ENCODE data around the gene GON4L. TPM values are rescaled to one million over a fixed set of nuclear protein-coding genes. Genes with fewer than 3 reads are reported as not detected.
A peak's percentile ranks its signal among the peaks of the same experiment; 100 is the strongest.
"Not testable (repeated sequence)": the region's sequence is repeated elsewhere in the genome, so short reads cannot be mapped to it uniquely, and the experiment has no call there.

The GON4L gene
- total and polyA plus RNA-seq, 3 donors from 2014 or later = 36.4 to 108 (median 77.2) TPM

GRCh38 chr1:155899683-155900082, 42.7 kb upstream of the GON4L start:
- DNase-seq = no peak
- no peak overlapping the region for H3K27ac ChIP-seq
- no peaks in the 10 kb centered on the region for H3K9me3 ChIP-seq
- intact Hi-C loops (cut with DNase I; ENCODE audit: low total_unique reads) = no loop called here
- no peak overlapping the region for H3K4me3 ChIP-seq
- H3K27me3 ChIP-seq = no peaks in the 10 kb centered on the region
- WGBS, 2 donors = 90 to 92% methylated on average over 2 of the region's 2 CpGs
- H3K4me1 ChIP-seq = no peaks in the 10 kb centered on the region
- no peaks in the 10 kb centered on the region for H3K36me3 ChIP-seq (ENCODE audit: low read depth, missing control alignments)
- TF ChIP-seq POLR2A (IDR thresholded peaks at IDR 0.05) = no peak
- TF ChIP-seq, protein P1, sequence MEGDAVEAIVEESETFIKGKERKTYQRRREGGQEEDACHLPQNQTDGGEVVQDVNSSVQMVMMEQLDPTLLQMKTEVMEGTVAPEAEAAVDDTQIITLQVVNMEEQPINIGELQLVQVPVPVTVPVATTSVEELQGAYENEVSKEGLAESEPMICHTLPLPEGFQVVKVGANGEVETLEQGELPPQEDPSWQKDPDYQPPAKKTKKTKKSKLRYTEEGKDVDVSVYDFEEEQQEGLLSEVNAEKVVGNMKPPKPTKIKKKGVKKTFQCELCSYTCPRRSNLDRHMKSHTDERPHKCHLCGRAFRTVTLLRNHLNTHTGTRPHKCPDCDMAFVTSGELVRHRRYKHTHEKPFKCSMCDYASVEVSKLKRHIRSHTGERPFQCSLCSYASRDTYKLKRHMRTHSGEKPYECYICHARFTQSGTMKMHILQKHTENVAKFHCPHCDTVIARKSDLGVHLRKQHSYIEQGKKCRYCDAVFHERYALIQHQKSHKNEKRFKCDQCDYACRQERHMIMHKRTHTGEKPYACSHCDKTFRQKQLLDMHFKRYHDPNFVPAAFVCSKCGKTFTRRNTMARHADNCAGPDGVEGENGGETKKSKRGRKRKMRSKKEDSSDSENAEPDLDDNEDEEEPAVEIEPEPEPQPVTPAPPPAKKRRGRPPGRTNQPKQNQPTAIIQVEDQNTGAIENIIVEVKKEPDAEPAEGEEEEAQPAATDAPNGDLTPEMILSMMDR (IDR thresholded peaks at IDR 0.05) = no peak

- intact Hi-C loops (cut with DNase I; ENCODE audit: low total_unique reads) = no loop called here
- no peak for DNase-seq
- Histone ChIP-seq H3K4me1 (no peaks in the 10 kb centered on the region), H3K27ac (peak overlapping the region in 1 of 2 donors; percentile 24), H3K9me3 (no peaks in the 10 kb centered on the region), H3K4me3 (no peak overlapping the region), H3K27me3 (no peaks in the 10 kb centered on the region), H3K36me3 (ENCODE audit: low read depth, missing control alignments) (no peaks in the 10 kb centered on the region)
- TF ChIP-seq, protein P1 (IDR thresholded peaks at IDR 0.05) = no peak
- no peak for TF ChIP-seq POLR2A (IDR thresholded peaks at IDR 0.05)
- WGBS, 2 donors = 48 to 70% methylated on average over 2 of the region's 2 CpGs
Measured at GRCh38 chr1:155898888-155899287, 41.9 kb upstream of the GON4L start.

DNA sequence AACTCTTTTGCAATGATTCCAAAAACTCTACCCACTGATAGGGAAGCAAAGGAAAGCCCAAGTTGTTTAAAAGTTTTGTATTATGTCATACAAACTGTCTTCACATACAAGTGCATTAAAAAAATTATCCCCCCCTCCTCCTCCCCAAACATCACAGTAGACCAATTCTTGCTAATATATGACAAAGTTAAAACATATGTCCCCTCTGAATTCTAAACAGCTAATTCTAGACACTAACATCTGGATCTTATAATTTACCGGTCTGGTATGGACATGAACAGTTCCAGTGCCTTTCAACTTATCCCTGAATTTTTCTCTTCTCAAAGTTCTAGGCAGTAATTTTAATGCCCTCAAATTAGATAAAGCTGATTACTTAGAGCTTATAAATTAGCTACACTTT, 40.7 kb upstream of the GON4L start:
- WGBS, 2 donors = 94 to 95% methylated on average over 1 of the region's 1 CpG
- Histone ChIP-seq H3K4me3 (no peak overlapping the region), H3K4me1 (no peaks in the 10 kb centered on the region), H3K27me3 (no peaks in the 10 kb centered on the region), H3K36me3 (ENCODE audit: low read depth, missing control alignments) (no peaks in the 10 kb centered on the region), H3K27ac (no peak overlapping the region), H3K9me3 (no peaks in the 10 kb centered on the region)
- no peak for TF ChIP-seq POLR2A (IDR thresholded peaks at IDR 0.05)
- TF ChIP-seq, protein P1 (IDR thresholded peaks at IDR 0.05) = no peak
- no peak for DNase-seq
- intact Hi-C loops (cut with DNase I; ENCODE audit: low total_unique reads) = no loop called here

- H3K27ac ChIP-seq; H3K36me3 ChIP-seq (ENCODE audit: low read depth, missing control alignments); H3K4me3 ChIP-seq; H3K27me3 ChIP-seq; DNase-seq; intact Hi-C loops (cut with DNase I; ENCODE audit: low total_unique reads); H3K9me3 ChIP-seq; H3K4me1 ChIP-seq: not testable (repeated sequence)
- WGBS, 2 donors = 87 to 88% methylated on average over 8 of the region's 8 CpGs
Measured at GRCh38 chr1:155896476-155896875, 39.5 kb upstream of the GON4L start.

DNA sequence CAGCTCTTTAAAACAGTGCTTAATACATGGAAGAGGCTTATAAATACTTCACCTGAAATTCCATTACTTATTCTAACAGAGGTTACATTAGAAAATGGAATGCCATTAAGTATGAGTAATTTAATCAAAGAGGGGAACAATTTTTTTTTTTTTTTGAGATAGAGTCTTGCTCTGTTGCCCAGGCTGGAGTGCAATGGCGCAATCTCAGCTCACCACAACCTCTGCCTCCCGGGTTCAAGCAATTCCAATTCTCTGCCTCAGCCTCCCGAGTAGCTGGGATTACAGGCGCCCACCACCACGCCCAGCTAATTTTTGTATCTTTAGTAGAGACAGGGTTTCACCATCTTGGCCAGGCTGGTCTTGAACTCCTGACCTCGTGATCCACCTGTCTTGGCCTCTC, 38.6 kb upstream of the GON4L start:
- H3K36me3 ChIP-seq (ENCODE audit: low read depth, missing control alignments); intact Hi-C loops (cut with DNase I; ENCODE audit: low total_unique reads); H3K4me1 ChIP-seq; H3K9me3 ChIP-seq; DNase-seq; H3K27ac ChIP-seq; H3K27me3 ChIP-seq; H3K4me3 ChIP-seq: not testable (repeated sequence)
- 90 to 96% methylated on average over 6 of the region's 6 CpGs for WGBS, 2 donors

DNA sequence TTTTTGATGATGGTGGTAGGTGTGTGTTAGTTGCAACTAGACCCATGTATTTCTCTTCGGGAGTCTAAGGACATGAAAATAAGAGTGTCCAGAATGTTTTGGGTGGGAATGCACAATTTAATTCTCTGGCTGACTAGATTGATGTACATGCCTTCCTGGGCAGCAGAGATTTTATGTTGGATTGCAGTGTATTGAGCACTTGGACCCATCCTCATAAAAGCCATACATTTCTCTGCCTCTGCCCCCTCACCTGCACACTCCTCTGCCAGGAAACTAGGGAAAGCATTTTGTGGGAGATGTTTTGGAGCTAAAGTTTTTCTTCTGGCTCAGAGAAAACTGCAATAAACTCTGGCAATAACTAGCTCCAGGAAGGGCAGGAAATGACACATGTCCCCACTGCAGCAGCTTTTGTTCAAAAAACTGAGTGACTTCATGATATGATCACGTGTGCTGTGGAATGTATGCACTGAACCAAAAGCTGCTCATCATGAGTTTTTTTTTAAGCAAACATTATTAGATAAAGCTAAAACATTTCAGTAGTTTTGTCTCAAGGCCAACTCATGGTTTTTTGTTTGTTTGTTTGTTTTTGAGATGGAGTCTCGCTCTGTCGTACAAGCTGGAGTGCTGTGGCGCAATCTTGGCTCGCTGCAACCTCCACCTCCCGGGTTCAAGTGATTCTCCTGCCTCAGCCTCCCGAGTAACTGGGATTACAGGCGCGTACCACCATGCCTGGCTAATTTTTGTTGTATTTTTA, 36.6 kb upstream of the GON4L start:
- Histone ChIP-seq H3K36me3 (ENCODE audit: low read depth, missing control alignments) (no peaks in the 10 kb centered on the region), H3K9me3 (no peaks in the 10 kb centered on the region), H3K27ac (peak overlapping the region; percentile 11 to 61), H3K4me1 (no peaks in the 10 kb centered on the region), H3K4me3 (no peak overlapping the region), H3K27me3 (no peaks in the 10 kb centered on the region)
- 72 to 74% methylated on average over 10 of the region's 10 CpGs for WGBS, 2 donors
- TF ChIP-seq, protein P1 (IDR thresholded peaks at IDR 0.05) = no peak
- intact Hi-C loops (cut with DNase I; ENCODE audit: low total_unique reads) = no loop called here
- DNase-seq = no peak
